Measurements from ENCODE around the gene PTTG1IP.
"Not testable (repeated sequence)": the region's sequence is repeated elsewhere in the genome, so short reads cannot be mapped to it uniquely, and the experiment has no call there.

PTTG1IP gene

GRCh38 chr21:44918581-44919033 is 45.1 kb upstream of the PTTG1IP start:
- no peak for DNase-seq (ENCODE audit: low read depth)
- H3K4me3 ChIP-seq (ENCODE audit: low read depth, low read length), result no peak overlapping the region
- no peak for TF ChIP-seq CTCF (conservative IDR thresholded peaks at IDR 0.05; ENCODE audit: low read depth, low read length)

GRCh38 chr21:44918107-44918470 is 44.6 kb upstream of the PTTG1IP start:
- no peak overlapping the region for H3K4me3 ChIP-seq (ENCODE audit: low read depth, low read length)
- TF ChIP-seq CTCF (conservative IDR thresholded peaks at IDR 0.05; ENCODE audit: low read depth, low read length), result no peak
- DNase-seq (ENCODE audit: low read depth), result no peak

- no peak overlapping the region for H3K4me3 ChIP-seq (ENCODE audit: low read depth, low read length)
- no peak for TF ChIP-seq CTCF (conservative IDR thresholded peaks at IDR 0.05; ENCODE audit: low read depth, low read length)
- no peak for DNase-seq (ENCODE audit: low read depth)
Observed at GRCh38 chr21:44917446-44918106, 44.1 kb upstream of the PTTG1IP start.

GRCh38 chr21:44916965-44917364 is 43.5 kb upstream of the PTTG1IP start:
- DNase-seq (ENCODE audit: low read depth), result no peak
- no peak overlapping the region for H3K4me3 ChIP-seq (ENCODE audit: low read depth, low read length)
- no peak for TF ChIP-seq CTCF (conservative IDR thresholded peaks at IDR 0.05; ENCODE audit: low read depth, low read length)

GRCh38 chr21:44914176-44914874 is 40.8 kb upstream of the PTTG1IP start:
- no peak overlapping the region for H3K4me3 ChIP-seq (ENCODE audit: low read depth, low read length)
- DNase-seq (ENCODE audit: low read depth), result no peak
- no peak for TF ChIP-seq CTCF (conservative IDR thresholded peaks at IDR 0.05; ENCODE audit: low read depth, low read length)

GRCh38 chr21:44913425-44914175 is 40.1 kb upstream of the PTTG1IP start:
- no peak overlapping the region for H3K4me3 ChIP-seq (ENCODE audit: low read depth, low read length)
- TF ChIP-seq CTCF (conservative IDR thresholded peaks at IDR 0.05; ENCODE audit: low read depth, low read length), result no peak
- no peak for DNase-seq (ENCODE audit: low read depth)

- not testable (repeated sequence) for H3K4me3 ChIP-seq (ENCODE audit: low read depth, low read length); DNase-seq (ENCODE audit: low read depth)
Observed at GRCh38 chr21:44912506-44913412, 39.3 kb upstream of the PTTG1IP start.

Data from choroid plexus epithelial cell (primary cell).